Medulla oblongata (tissue), 1 donor: Measurements from ENCODE around the gene CHIT1.

ENCODE experiments used
- DNase-seq: peaks from one replicate; pipeline ENCODE4 v3.0.0-alpha.2; 2015; ENCODE audit errors: extremely low spot score

CHIT1 gene

DNA sequence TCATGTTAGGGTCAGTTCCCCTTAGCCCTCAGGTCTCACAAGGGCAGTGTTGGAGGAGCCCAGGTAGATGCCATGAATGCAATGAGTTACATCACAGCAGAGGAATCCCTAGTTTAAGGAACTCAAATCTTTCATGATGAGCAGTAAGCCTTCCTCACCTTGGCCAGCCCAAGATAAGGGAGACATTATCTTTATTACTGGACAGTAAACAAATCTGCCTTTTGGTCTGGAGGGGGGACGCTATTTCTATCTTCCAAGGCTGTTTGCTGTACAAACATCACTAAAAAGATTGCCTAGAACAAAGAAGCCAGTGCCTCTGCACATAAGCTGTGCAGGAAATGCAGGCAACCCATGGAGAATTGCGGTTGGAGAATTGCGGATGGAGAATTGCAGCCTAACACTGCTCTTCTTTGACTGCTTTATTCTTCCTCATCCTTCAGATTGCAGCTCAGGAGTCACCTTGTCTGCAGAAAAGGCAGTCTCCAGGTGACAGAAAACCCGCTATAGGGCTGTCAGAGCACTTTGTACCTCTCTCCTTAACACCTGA is 40.7 kb downstream of the CHIT1 start:
- DNase-seq: no peak

DNA sequence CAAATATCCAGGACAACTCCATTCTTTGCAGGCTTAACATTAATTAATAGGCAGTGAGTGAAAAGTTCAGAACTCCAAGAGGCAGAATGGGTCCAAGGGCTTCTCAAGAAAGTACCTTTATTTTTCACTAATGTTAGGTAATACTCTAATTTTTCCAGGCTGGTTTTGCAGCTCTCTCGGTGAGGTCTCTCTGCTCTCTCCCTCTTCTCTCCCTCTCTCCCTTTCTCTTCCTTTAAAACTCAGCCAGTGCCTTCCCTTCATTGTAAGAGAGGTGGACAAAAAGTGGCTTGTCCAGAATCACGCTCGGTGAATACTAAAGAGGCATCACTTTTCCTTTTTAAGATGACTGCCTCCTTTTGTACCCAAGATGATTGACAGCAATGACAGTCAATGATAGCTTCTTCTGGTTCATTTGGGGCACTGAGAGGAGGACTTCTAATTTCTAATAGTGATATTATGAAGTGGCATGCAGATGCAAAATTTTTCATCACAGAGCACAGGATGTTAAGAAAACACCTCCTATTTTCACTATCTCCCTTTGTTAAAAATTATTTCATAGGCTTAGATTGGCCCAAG is 41.7 kb downstream of the CHIT1 start:
- DNase-seq: peak; percentile 63

DNA sequence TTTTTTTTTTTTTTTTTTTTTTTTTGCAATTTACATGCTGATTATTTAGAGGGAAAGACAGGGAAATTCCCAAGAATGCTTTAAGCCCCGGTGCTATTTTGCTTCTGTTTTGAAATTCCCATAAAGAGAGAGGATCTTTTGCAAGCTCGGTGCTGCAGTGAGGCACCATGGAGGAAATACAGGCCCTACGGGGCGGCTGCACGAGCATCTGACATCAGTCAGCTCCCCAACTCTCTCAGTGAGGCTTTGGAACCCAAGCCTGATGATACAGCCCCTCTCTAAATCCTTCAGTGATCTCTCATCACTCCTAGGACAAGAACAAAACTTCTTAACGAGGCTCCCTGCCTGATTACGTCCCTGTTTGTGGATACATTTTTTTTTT is 42.2 kb downstream of the CHIT1 start:
- DNase-seq: peak; percentile 47

DNA sequence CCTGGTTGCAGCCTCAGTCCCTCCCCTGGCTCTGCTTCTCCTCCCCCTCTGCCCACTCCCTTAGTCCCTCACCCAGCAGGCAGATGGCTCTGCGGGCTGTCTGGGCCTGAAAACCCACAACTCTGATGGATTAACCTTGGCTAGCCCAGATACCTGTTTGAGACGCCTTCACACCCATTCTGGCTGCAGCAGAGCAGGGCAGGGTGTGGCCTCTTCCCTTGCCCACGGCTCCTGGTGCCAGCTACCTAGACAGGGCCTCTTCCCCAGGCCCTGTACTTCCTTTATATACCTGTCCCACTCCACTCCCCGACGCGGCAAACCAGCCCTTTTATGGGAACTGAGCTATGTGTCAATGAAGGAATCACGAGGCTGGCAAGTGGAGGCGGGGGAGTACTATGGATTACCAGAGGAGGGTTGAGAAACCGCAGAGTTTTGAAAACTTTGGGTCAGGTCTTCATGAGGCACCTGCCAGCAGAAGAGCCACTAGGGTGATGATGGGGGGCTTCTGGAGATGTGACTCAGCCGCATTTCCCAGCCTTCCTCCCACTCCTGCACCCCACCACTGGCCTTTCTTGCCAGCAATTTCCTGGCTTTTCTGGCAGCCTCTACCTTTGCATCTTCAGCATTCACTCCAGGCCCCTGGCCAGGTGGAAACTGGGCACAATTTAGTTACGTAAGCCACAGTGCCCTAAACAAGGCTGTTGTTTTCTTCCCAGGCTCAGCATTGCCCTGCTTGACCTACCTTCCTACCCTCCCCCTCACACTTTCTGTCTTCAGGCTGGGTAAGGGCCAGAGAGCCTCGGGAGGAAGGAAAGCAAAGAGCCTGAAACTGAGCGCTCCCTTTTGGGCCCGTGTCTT is 42.8 kb downstream of the CHIT1 start, which contains the start of gene CHI3L1:
CHI3L1 (minus strand) TSS at position 259 of the 858 bp plus-strand sequence; CDS start at position 178, 81 bp downstream.
- DNase-seq: peak; percentile 68

DNA sequence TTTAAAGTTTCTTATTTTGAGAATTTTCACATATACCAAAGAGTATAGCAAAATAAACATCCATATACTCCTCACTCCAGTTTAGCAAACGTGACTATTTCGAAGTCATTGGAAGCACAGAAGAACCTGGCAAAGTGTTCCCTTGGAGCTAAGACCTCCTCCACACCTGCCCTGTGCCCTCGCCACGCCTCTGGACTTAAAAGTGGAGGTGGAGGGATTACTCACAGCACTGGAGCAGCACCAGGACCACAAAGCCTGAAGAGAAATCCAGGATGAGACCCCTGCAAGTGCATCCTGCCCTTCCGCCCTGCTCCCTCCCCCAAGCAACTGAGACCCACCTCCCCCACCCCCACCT is 43.4 kb downstream of the CHIT1 start:
- no peak for DNase-seq

DNA sequence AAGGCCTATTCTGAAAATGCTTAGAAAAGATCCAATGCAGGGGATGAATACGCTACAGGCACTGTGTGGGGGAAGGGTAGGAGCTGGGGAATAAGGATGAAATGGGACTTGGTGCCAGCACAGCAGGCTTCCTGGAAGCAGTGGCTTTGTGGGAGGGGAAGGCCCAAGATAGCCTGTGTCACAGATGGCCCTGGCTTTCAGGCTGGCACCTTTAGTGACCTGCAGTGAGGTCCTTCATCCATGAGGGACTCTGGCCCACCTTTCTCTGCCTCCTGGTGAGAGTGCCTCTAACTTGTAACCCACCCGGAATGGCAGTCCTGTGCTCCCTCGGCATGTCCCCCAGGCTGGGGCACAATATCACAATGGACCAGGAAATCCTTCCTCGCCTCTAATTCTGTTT is 43.9 kb downstream of the CHIT1 start:
- no peak for DNase-seq

DNA sequence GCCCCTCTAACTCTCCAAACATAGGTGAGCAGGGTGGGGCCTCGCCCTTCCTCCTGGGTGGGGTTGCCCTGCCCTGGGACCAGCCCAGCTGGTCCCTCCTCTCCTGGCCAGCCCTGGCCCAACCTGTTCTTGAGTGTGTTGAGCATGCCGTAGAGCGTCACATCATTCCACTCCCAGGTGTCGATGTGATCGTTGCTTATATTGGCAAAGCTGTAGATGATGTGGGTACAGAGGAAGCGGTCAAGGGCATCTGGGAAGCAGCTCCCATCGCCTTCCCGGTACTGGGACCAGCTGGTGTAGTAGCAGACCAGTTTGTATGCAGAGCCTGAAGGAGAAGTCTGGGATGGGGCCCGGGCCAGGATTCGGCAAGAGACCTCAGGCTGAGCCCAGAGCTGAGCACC is 44.4 kb downstream of the CHIT1 start:
- no peak for DNase-seq

DNA sequence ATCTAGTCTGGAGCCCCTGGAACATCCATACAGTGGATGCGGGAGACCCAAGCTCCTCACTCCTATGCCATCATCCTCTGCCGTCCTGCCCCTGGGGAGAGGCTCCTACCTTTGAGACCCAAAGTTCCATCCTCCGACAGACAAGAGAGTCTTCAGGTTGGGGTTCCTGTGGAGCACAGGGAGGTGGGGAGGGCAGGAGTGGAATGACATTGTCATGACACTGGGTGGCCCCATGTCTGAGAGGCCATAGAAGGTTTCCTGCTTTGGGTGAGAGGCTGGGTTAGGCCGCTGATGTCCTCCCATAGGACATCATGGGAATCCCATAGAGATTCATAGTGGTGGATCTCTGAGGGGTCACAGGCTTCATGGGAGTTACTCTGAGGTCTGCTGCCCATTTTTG is 45.0 kb downstream of the CHIT1 start:
- DNase-seq: no peak

DNA sequence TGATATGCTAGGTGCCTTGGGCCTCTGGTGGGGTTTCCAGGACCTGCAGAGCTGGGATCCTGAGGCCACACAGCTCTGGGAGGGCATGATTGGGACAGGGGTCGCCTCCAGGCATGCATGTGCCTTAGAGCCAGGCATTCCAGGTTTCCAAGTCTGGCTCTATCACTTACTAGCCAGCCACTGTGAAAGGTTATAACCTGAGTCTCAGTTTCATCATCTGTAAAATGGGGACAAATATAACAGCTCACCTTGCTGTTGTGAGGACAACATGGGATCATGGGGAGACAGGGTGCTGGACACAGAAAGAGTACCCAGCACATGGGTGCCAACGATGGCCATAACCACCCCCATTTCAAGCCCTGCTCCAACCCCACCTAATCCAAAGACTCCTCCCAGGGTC is 45.6 kb downstream of the CHIT1 start:
- no peak for DNase-seq

DNA sequence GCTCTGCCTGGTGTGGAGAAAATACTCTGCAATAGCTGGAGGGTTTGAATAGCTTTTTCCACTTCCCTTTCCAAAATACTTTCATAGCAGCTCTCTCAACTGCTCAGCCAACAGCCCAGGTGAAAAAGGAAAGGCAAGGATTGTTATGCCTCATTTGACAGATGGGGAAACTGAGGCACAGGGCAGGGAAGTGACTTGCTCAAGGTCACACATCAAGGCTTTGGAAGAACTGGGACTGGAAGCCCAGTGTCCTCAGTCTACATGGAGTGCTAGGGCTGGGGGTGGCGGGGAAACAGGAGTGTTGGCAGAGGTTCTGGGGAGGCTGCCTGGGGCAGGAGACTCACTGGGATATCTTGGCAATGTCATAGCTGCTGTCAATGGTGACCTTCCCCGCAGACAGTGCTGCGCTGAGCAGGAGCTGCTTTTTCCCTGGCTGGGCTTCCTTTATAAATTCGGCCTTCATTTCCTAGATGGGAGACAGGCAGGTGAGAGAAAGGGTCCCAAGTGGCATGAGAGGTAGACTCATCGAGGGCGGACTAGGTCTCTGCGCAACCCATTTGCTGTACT is 47.0 kb downstream of the CHIT1 start:
- no peak for DNase-seq

DNA sequence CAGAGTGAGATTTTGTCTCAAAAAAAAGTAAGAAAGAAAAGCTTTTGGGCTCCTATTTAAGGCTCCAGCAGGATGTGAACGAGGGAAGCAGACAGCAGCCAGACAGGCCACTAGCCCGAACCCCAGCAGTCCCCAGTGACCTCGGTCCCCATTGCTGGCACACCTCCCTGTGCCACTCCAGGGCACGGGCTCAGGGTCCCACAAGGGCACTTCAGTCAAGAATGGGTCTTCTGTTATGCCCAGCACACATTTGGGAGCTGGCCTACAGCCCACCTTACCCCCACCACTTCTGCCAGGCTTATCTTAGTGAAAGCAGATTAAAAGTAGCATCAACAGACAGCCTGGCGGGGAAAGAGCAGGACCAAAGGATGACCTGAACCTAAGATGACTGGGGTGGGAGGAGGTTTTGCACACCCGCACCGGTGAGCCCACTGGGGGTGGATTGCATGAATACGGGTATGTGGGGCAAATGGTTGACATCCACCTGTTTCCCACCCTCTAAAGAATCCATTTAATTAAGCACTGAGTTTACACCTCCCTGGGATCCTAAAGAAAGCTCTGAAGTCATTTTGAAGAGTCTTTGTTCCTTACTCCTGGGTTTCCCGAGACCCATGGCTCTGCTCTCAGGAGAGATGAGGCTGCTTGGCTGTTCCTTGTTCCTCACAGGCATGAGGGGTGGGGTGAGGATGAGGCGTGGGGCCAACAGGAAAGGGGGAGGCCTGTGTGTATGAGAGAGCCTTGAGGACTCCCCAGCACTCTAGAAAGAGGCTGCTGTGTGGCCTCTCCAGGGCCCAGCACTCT is 47.7 kb downstream of the CHIT1 start:
- no peak for DNase-seq

DNA sequence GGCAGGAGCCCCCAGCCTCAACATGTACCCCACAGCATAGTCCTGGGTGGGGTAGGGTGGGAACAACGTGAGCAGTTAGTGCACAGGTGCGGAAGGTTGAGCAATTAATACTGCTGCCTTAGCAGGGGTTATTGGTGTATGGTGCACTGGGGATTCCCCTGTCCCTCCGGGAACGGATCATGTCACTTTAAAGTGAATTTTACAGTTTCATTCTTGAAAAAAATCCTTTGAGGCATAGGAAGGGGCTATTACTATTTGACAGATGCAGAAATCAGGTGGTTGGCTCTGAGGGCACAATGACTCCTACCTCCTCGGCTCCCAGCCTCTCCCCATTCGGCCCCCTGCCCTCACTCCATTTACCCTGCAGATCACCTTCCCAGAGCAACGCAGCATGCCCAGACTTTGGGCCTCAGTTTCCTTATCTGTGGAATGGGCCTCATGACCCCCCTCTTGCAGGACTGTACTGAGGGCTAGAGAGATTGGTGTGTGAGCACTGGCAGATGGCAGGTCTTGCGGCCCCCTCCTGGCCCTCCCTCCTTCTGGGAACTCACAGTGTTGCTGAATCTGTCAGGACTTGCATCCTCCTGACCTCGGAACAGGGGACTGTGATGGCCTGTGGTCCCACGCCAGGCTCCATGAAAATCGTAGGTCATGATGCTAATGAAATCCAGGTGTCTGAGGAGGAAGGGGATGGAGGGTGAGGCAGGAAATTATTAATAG is 48.7 kb downstream of the CHIT1 start:
- DNase-seq: no peak

DNA sequence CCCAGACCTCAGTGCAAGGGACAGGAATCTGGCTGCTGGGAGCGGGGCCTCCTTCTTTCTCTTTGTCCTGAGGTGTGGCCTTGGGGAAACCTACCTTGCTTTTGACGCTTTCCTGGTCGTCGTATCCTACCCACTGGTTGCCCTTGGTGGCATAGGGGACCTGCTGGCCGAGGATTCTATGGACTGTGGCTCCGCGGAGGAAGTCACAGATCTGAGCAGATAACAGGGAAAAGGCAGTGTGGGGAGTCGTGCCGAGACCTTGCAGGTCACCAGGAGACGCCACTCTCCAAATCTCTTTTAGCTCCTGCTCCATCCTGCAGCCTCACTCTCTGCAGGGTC is 49.8 kb downstream of the CHIT1 start:
- no peak for DNase-seq

DNA sequence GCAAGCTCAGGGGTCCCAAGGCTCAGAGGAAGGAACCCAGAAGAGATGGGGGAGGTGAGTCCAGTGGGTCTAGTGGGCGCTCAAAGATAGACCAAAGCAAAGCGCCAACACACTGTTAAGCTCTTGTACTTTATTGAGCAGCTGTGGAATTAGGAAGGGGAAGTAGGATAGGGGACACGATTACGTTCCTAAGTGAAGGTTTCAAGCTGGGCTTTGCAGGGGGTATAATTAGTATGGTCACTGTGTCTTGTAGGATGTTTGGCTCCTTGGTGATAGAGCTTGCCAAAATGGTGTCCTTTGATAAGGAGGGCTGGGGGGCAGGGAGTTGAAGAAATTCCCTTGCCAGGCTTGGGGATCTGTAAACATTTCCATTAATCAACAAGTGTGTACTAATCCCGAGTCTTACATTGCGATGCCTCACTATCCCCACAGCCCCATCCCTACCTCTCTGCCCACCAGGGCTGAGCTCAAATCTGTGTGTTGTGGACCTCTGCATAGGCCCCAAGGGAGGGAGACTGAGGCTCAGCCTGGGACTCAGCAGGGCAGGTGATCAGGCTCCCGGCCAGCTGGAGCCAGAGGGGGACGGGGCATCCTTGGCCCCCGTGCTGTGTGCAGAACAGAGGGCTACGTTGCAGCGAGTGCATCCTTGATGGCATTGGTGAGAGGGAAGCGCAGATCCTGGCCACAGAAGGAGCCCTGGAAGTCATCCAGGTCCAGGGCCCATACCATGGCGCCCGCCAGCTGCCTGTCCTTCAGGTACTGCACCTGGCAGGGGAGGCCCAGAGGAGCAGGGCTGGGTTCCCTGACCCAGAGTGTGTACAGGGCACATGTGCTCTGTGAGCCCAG is 50.4 kb downstream of the CHIT1 start:
- no peak for DNase-seq

DNA sequence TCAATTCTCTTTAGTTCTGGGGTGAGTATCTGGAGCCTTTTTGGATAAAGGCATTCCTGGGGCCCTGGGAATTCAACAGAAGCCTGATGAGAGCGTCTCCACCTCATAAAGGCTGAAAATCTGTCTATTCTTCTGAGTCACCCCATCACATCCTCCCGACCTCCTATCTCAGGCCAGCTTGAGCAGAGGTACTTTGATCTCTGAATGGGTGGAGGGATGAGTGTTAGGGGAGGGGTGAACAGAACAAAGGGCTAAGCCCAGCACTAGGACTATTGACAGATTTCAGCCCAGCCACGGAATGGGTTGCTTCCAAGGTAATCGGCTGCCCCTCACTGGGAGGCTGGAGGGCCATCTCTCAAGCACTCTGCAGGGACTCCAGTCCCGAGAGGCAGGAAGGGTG is 51.4 kb downstream of the CHIT1 start:
- DNase-seq: no peak

DNA sequence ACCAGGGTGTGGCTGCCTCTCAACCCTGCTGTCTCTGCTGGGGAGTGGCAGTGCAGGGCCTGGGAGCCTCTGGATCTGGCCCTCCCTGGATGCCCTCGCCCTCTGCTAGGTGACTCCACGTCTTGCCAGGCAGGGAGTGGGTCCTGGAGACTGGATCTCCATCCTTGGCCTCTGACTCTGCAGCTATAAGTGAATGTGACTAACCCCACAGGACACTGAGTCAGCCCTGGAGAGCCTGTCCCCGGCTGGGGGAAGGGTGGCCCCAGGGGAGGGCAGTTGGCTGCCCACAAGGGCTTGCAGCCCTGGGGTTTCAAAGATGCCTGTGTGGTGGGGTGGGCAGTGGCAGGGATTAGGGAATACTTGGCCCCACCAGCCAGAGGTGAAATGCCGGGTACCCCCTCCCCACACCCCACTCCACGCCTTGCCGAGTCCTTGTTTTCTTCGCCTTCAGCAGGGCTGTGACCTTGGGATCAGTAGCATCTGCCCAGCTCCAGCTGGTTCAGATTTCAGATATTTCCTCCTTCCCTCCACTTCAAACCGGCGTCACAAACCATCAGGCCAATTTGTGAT is 51.9 kb downstream of the CHIT1 start:
- DNase-seq: no peak

DNA sequence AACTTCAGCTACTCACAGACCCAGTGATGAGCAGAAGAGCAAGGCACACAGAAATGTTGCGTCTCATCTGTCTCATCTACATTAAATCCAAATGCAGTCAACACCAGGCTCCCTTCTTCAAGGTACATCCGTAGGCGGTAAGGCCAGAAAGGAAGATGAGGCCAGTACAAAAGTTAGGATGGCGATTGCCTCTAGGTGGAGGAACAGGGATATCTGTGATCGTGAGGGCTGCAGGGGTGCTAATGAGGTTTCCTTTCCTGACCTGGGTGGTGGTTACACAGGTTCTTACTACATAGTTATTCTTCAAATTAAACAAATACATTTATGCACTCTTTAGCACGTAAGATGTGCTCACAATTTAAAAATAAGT is 52.5 kb downstream of the CHIT1 start:
- DNase-seq: no peak

DNA sequence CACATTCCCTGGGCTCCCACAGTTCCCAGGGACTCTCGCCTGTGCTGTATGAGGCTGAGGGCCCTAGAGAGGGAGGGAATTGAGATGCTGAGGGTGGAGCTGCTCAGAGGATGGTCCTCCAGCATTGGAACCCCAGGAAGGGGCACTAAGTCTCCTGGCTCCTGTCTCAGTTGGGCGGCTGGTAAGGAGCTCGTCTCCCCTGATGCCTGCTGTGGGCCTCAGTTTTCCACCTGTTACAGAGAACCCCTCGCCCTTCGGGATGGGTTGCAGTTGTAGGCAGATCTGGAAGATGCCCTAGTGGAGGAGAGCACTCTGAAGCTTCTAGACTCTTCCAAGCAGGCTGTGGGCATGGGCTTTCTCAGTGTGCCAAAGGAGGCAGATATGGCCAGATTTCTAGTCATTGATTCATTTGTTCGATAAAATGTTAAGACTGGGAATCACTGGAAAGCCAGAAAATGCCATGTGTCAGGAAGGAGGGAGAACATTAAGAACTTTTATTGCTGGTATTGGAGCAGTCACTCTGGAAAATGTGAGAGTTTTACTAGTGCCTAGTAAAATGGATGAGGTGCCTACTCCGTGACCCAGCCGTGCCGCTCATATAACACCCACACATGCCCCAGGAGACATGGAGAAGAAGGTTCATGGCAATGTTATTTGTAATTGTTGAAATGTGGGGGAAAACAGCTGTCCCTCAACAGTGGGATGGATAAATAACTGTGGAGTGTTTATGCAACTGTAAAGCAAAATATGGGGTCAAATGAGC is 53.0 kb downstream of the CHIT1 start:
- DNase-seq: no peak

DNA sequence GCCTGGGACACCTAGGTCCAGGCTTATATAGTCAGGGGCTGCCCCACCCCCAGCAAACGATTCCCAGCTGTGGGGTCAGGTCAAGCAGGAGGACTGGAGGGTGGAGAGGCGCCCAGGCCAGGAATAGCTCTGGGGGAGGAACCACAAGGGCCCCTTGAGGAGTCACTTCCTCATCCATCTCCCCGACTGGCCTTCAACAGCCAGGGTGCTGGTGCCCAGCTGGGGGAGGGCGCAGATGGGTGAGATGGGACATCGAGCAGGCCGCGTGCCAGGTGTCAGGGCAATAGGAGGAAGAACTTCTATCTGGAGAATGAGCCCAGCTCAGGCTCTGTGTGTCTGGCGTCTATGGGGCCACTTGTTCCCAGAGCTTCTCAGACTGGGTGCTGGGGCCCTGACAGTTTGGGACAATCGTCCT is 53.6 kb downstream of the CHIT1 start:
- peak; percentile 77 for DNase-seq
